Activated CD8-positive, alpha-beta memory T cell treated with anti-CD3 and anti-CD28 coated beads for 48 hours (primary cell): Measurements from ENCODE around the gene SYT17.
A peak's percentile ranks its signal among the peaks of the same experiment; 100 is the strongest.
"Not testable (repeated sequence)": the region's sequence is repeated elsewhere in the genome, so short reads cannot be mapped to it uniquely, and the experiment has no call there.

Source experiments
- DNase-seq, 3 experiments: peaks; one replicate each; pipeline ENCODE4 v3.0.0-alpha.2; 2020; ENCODE audit warnings: low read depth in 2 of 3, low spot score in 2 of 3

Gene SYT17

GRCh38 chr16:19172098-19172780, 4.2 kb downstream of the SYT17 start:
- no peak for DNase-seq

GRCh38 chr16:19173059-19173458, 5.0 kb downstream of the SYT17 start:
- no peak for DNase-seq

- DNase-seq = no peak
Measured at GRCh38 chr16:19173649-19174383, 5.8 kb downstream of the SYT17 start.

- DNase-seq = no peak
Measured at GRCh38 chr16:19174478-19174877, 6.4 kb downstream of the SYT17 start.

- no peak for DNase-seq
Measured at GRCh38 chr16:19175492-19176262, 7.6 kb downstream of the SYT17 start.

GRCh38 chr16:19177111-19177739, 9.2 kb downstream of the SYT17 start:
- DNase-seq = no peak

- peak in 2 of 3 experiments; percentile 3 to 27 for DNase-seq
Measured at GRCh38 chr16:19179546-19180490, 11.8 kb downstream of the SYT17 start.

- no peak for DNase-seq
Measured at GRCh38 chr16:19180741-19181140, 12.7 kb downstream of the SYT17 start.

GRCh38 chr16:19182481-19182880, 14.4 kb downstream of the SYT17 start:
- DNase-seq = no peak

- no peak for DNase-seq
Measured at GRCh38 chr16:19183187-19183586, 15.1 kb downstream of the SYT17 start.

GRCh38 chr16:19184823-19185509, 16.9 kb downstream of the SYT17 start:
- no peak for DNase-seq

- no peak for DNase-seq
Measured at GRCh38 chr16:19185510-19185851, 17.4 kb downstream of the SYT17 start.

- DNase-seq = no peak
Measured at GRCh38 chr16:19186408-19186807, 18.4 kb downstream of the SYT17 start.

GRCh38 chr16:19187961-19188360, 19.9 kb downstream of the SYT17 start:
- not testable (repeated sequence) for DNase-seq

GRCh38 chr16:19188406-19188805, 20.4 kb downstream of the SYT17 start:
- DNase-seq = no peak

- DNase-seq = no peak
Measured at GRCh38 chr16:19192865-19193264, 24.8 kb downstream of the SYT17 start.

- no peak for DNase-seq
Measured at GRCh38 chr16:19196871-19197270, 28.8 kb downstream of the SYT17 start.

GRCh38 chr16:19203374-19203966, 35.4 kb downstream of the SYT17 start:
- no peak for DNase-seq

GRCh38 chr16:19210280-19210924, 42.4 kb downstream of the SYT17 start:
- no peak for DNase-seq
